Transverse colon (tissue), 3 donors: ENCODE data around the gene DOCK3.

ENCODE experiments used
- CTCF ChIP-seq, 5 experiments: fragments of 200-600 bp in 3 of 5; fragments of 450-650 bp in 2 of 5; sonication (generic) in 3 of 5; IDR thresholded peaks; 1 replicate in 2 of 5; 2 replicates in 3 of 5; pipeline ENCODE4 v1.5.1; 2016 to 2017; ENCODE audit warnings: antibody characterized with exemption in 5 of 5, inconsistent platforms in 3 of 5, mild to moderate bottlenecking in 2 of 5, moderate library complexity in 1 of 5
- EP300 ChIP-seq: sonication (generic); formaldehyde crosslinking; IDR thresholded peaks from one replicate; pipeline ENCODE4 v1.6.1; 2017; ENCODE audit warnings: antibody characterized with exemption, low read depth

GRCh38 chr3:51139616-51140015, 464.9 kb downstream of the DOCK3 start:
- no peak for TF ChIP-seq CTCF (IDR thresholded peaks at IDR 0.05)
- no peak for TF ChIP-seq EP300
